ENCODE data around the gene GSG1L.

Gene GSG1L

GRCh38 chr16:27951489-27952120 is 111.9 kb downstream of the GSG1L start:
- no peak for TF ChIP-seq EZH2phosphoT487 (conservative IDR thresholded peaks at IDR 0.05; ENCODE audit: low read length)
- H3K9me2 ChIP-seq (replicated peaks; ENCODE audit: insufficient read depth, low read length), result no peaks in the 10 kb centered on the region
- 0 out of 2 replicates have a peak, but pooled peaks cover 2% of the 10 kb centered on the region for H3K36me3 ChIP-seq (ENCODE audit: low read length)
- no peak overlapping the region for H2AFZ ChIP-seq (ENCODE audit: low read depth, low read length, severe bottlenecking)
- no peaks in the 10 kb centered on the region for H3K27me3 ChIP-seq (ENCODE audit: low read length)
- no peak overlapping the region for H3K4me3 ChIP-seq (ENCODE audit: insufficient read depth, low read length, poor library complexity, severe bottlenecking)
- H3K9ac ChIP-seq (ENCODE audit: low read length), result no peak overlapping the region
- peaks cover 10% of the 10 kb centered on the region; the same call in 1 of the 2 replicates for H3K9me3 ChIP-seq (ENCODE audit: insufficient read depth, low read length)
- no peak overlapping the region for H3K4me2 ChIP-seq (ENCODE audit: low read depth, low read length, poor library complexity, severe bottlenecking)
- H3K27ac ChIP-seq (ENCODE audit: low read depth, low read length), result no peak overlapping the region
- no peaks in the 10 kb centered on the region for H4K20me1 ChIP-seq (ENCODE audit: low read depth, low read length)
- H3K79me2 ChIP-seq (ENCODE audit: insufficient read depth, low read length), result no peaks in the 10 kb centered on the region
- H3F3A ChIP-seq (ENCODE audit: insufficient read depth), result no peaks in the 10 kb centered on the region

- Histone ChIP-seq H3F3A (ENCODE audit: insufficient read depth) (no peaks in the 10 kb centered on the region), H3K27ac (ENCODE audit: low read depth, low read length) (no peak overlapping the region), H3K79me2 (ENCODE audit: insufficient read depth, low read length) (no peaks in the 10 kb centered on the region), H3K4me2 (ENCODE audit: low read depth, low read length, poor library complexity, severe bottlenecking) (no peak overlapping the region), H3K9me3 (ENCODE audit: insufficient read depth, low read length) (peaks cover 5% of the 10 kb centered on the region; the same call in 1 of the 2 replicates), H3K9ac (ENCODE audit: low read length) (no peak overlapping the region), H3K9me2 (replicated peaks; ENCODE audit: insufficient read depth, low read length) (no peaks in the 10 kb centered on the region), H4K20me1 (ENCODE audit: low read depth, low read length) (no peaks in the 10 kb centered on the region), H3K27me3 (ENCODE audit: low read length) (no peaks in the 10 kb centered on the region), H3K36me3 (ENCODE audit: low read length) (no peaks in the 10 kb centered on the region), H3K4me3 (ENCODE audit: insufficient read depth, low read length, poor library complexity, severe bottlenecking) (no peak overlapping the region), H2AFZ (ENCODE audit: low read depth, low read length, severe bottlenecking) (no peak overlapping the region)
- no peak for TF ChIP-seq EZH2phosphoT487 (conservative IDR thresholded peaks at IDR 0.05; ENCODE audit: low read length)
- TF ChIP-seq CTCF (IDR thresholded peaks at IDR 0.05; ENCODE audit: insufficient read depth, low read length, poor library complexity, severe bottlenecking), result no peak
These were observed 113.2 kb downstream of the GSG1L start for GRCh38 chr16:27950206-27950887.

GRCh38 chr16:27947696-27948095 is 115.8 kb downstream of the GSG1L start:
- Histone ChIP-seq H3K9me2 (replicated peaks; ENCODE audit: insufficient read depth, low read length) (no peaks in the 10 kb centered on the region), H2AFZ (ENCODE audit: low read depth, low read length, severe bottlenecking) (no peak overlapping the region), H3K36me3 (ENCODE audit: low read length) (no peaks in the 10 kb centered on the region), H3K9ac (ENCODE audit: low read length) (no peak overlapping the region), H3K79me2 (ENCODE audit: insufficient read depth, low read length) (no peaks in the 10 kb centered on the region), H3F3A (ENCODE audit: insufficient read depth) (no peaks in the 10 kb centered on the region), H3K27ac (ENCODE audit: low read depth, low read length) (no peak overlapping the region), H3K9me3 (ENCODE audit: insufficient read depth, low read length) (no peaks in the 10 kb centered on the region), H3K4me3 (ENCODE audit: insufficient read depth, low read length, poor library complexity, severe bottlenecking) (no peak overlapping the region), H3K27me3 (ENCODE audit: low read length) (no peaks in the 10 kb centered on the region), H3K4me2 (ENCODE audit: low read depth, low read length, poor library complexity, severe bottlenecking) (no peak overlapping the region), H4K20me1 (ENCODE audit: low read depth, low read length) (no peaks in the 10 kb centered on the region)
- TF ChIP-seq EZH2phosphoT487 (conservative IDR thresholded peaks at IDR 0.05; ENCODE audit: low read length) (no peak), CTCF (IDR thresholded peaks at IDR 0.05; ENCODE audit: insufficient read depth, low read length, poor library complexity, severe bottlenecking) (no peak)
